NCI-H1105 treated with DMSO at 0.1 percent for 48 hours (cell line): ENCODE results near the gene EXD3.
"Not testable (repeated sequence)": the region's sequence is repeated elsewhere in the genome, so short reads cannot be mapped to it uniquely, and the experiment has no call there.

ENCODE experiments used
- DNase-seq: peaks from one replicate; lab custom pipeline; 2025; lab: John Stamatoyannopoulos, UW

Gene EXD3

GRCh38 chr9:137379761-137380161 is 43.2 kb downstream of the EXD3 start:
- DNase-seq, result no peak

- not testable (repeated sequence) for DNase-seq
Observed at GRCh38 chr9:137378688-137379410, 44.1 kb downstream of the EXD3 start.

- no peak for DNase-seq
Observed at GRCh38 chr9:137376386-137376785, 46.6 kb downstream of the EXD3 start.

- DNase-seq, result no peak
Observed at GRCh38 chr9:137375321-137376058, 47.5 kb downstream of the EXD3 start.

GRCh38 chr9:137374131-137374845 is 48.7 kb downstream of the EXD3 start:
- DNase-seq, result no peak

- no peak for DNase-seq
Observed at GRCh38 chr9:137373611-137373980, 49.4 kb downstream of the EXD3 start.

- DNase-seq, result no peak
Observed at GRCh38 chr9:137372693-137373610, 50.0 kb downstream of the EXD3 start.

- DNase-seq, result no peak
Observed at GRCh38 chr9:137371946-137372651, 50.9 kb downstream of the EXD3 start.

GRCh38 chr9:137371521-137371941 is 51.4 kb downstream of the EXD3 start:
- no peak for DNase-seq

GRCh38 chr9:137370865-137371520 is 52.0 kb downstream of the EXD3 start:
- DNase-seq, result no peak

- no peak for DNase-seq
Observed at GRCh38 chr9:137369911-137370764, 52.8 kb downstream of the EXD3 start.

- no peak for DNase-seq
Observed at GRCh38 chr9:137369061-137369787, 53.7 kb downstream of the EXD3 start.

GRCh38 chr9:137368431-137369035 is 54.4 kb downstream of the EXD3 start:
- DNase-seq, result no peak

GRCh38 chr9:137367506-137368430 is 55.2 kb downstream of the EXD3 start:
- no peak for DNase-seq

GRCh38 chr9:137366891-137367381 is 56.0 kb downstream of the EXD3 start:
- DNase-seq, result no peak

- no peak for DNase-seq
Observed at GRCh38 chr9:137366445-137366810, 56.5 kb downstream of the EXD3 start.
